DND-41 (cell line): ENCODE measurements around the gene KSR2.

ENCODE experiments used
- ATAC-seq: fragments of 200-7000 bp; cut with Tn5 transposase; 3 replicates; pipeline ENCODE4 v1.9.1; 2021; ENCODE audit warnings: low read depth; ENCODE audit not compliant: insufficient read depth
- DNase-seq: peaks from one replicate; pipeline ENCODE4 v3.0.0-alpha.2; 2020
- H2AFZ ChIP-seq: 2 replicates; pipeline ENCODE4 v1.6.0; 2012; ENCODE audit warnings: low read depth, low read length
- H3K27ac ChIP-seq: 2 replicates; pipeline ENCODE4 v1.5.1; 2012; ENCODE audit warnings: low read length, inconsistent platforms
- H3K27me3 ChIP-seq: fragments of 200-600 bp; sonication (generic); 2 replicates; pipeline ENCODE4 v1.6.0; 2012; ENCODE audit warnings: low read length, mild to moderate bottlenecking, inconsistent platforms; ENCODE audit not compliant: insufficient read depth, poor library complexity
- H3K36me3 ChIP-seq: 2 replicates; pipeline ENCODE4 v1.5.1; 2012; ENCODE audit warnings: low read length, inconsistent platforms; ENCODE audit not compliant: insufficient read depth
- H3K4me1 ChIP-seq: 2 replicates; pipeline ENCODE4 v1.5.1; 2012; ENCODE audit warnings: mild to moderate bottlenecking, low read length; ENCODE audit not compliant: insufficient read depth
- H3K4me2 ChIP-seq: 2 replicates; pipeline ENCODE4 v1.6.0; 2012; ENCODE audit warnings: mild to moderate bottlenecking, moderate library complexity, low read length, inconsistent platforms; ENCODE audit not compliant: insufficient read depth
- H3K4me3 ChIP-seq, 2 experiments: fragments of 200-600 bp in 1 of 2; shearing (Covaris generic) in 1 of 2; 2 replicates each; pipeline ENCODE4 v1.5.1; 2012 to 2016; ENCODE audit warnings: inconsistent platforms in 2 of 2, low read length in 2 of 2, mild to moderate bottlenecking in 2 of 2, low read depth in 1 of 2, moderate library complexity in 1 of 2
- H3K79me2 ChIP-seq: 2 replicates; pipeline ENCODE4 v1.6.0; 2012; ENCODE audit warnings: low read length, inconsistent platforms; ENCODE audit not compliant: insufficient read depth
- H3K9ac ChIP-seq: 2 replicates; pipeline ENCODE4 v1.6.0; 2012; ENCODE audit warnings: low read depth, mild to moderate bottlenecking, inconsistent platforms, low read length, moderate library complexity
- H3K9me3 ChIP-seq: 2 replicates; pipeline ENCODE4 v1.5.1; 2012; ENCODE audit warnings: low read length, moderate library complexity, mild to moderate bottlenecking, inconsistent platforms; ENCODE audit not compliant: insufficient read depth, severe bottlenecking
- H4K20me1 ChIP-seq: 2 replicates; pipeline ENCODE4 v1.6.0; 2012; ENCODE audit warnings: low read length; ENCODE audit not compliant: insufficient read depth
- EZH2 ChIP-seq: IDR thresholded peaks from 3 replicates; pipeline ENCODE4 v1.6.1; 2012; ENCODE audit warnings: borderline replicate concordance, low read depth, mild to moderate bottlenecking, moderate library complexity, low read length, inconsistent platforms; ENCODE audit not compliant: severe bottlenecking
- TF ChIP-seq, protein P1 (sequence below): IDR thresholded peaks from 2 replicates; pipeline ENCODE4 v1.5.1; 2012; ENCODE audit warnings: borderline replicate concordance, low read length, moderate library complexity, mild to moderate bottlenecking; ENCODE audit not compliant: poor library complexity, severe bottlenecking; ENCODE audit errors: extremely low read depth

KSR2 gene

DNA sequence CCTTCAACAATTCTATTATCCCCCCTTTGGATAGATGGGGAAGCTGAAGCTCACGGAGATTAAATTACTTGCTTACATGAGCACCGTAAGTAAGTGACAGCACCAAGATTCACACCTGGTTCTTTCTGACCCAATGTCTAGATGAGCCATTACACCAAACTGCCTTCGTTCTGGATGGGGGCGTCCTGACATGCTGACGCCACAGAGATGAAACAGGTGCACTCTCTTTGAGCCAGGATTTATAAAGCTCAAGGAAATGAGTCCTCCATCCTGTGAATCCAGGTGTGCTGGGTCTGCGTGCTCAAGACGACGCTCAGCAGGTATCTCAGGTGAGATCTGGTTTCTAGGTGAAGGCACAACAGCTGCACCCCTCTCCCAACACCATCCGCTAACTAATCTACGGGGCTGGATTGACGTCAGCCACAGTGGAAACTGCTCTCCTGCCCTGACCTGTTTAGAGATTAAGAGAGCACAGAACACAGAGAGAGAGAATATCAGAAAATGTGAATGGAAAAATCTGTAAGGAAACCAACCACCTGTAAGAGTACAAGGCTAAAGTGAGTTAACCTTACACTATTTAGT is 61.6 kb downstream of the KSR2 start:
- Histone ChIP-seq H3K27ac (no peak overlapping the region), H3K27me3 (no peaks in the 10 kb centered on the region), H3K79me2 (no peaks in the 10 kb centered on the region), H3K4me1 (no peaks in the 10 kb centered on the region), H3K36me3 (no peaks in the 10 kb centered on the region), H3K4me2 (no peak overlapping the region), H3K9ac (no peak overlapping the region), H3K4me3 (no peak overlapping the region), H2AFZ (no peak overlapping the region), H4K20me1 (no peaks in the 10 kb centered on the region), H3K9me3 (no peaks in the 10 kb centered on the region)
- no peak for TF ChIP-seq EZH2
- TF ChIP-seq, protein P1, sequence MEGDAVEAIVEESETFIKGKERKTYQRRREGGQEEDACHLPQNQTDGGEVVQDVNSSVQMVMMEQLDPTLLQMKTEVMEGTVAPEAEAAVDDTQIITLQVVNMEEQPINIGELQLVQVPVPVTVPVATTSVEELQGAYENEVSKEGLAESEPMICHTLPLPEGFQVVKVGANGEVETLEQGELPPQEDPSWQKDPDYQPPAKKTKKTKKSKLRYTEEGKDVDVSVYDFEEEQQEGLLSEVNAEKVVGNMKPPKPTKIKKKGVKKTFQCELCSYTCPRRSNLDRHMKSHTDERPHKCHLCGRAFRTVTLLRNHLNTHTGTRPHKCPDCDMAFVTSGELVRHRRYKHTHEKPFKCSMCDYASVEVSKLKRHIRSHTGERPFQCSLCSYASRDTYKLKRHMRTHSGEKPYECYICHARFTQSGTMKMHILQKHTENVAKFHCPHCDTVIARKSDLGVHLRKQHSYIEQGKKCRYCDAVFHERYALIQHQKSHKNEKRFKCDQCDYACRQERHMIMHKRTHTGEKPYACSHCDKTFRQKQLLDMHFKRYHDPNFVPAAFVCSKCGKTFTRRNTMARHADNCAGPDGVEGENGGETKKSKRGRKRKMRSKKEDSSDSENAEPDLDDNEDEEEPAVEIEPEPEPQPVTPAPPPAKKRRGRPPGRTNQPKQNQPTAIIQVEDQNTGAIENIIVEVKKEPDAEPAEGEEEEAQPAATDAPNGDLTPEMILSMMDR: no peak
- DNase-seq: no peak
- ATAC-seq: no peak

DNA sequence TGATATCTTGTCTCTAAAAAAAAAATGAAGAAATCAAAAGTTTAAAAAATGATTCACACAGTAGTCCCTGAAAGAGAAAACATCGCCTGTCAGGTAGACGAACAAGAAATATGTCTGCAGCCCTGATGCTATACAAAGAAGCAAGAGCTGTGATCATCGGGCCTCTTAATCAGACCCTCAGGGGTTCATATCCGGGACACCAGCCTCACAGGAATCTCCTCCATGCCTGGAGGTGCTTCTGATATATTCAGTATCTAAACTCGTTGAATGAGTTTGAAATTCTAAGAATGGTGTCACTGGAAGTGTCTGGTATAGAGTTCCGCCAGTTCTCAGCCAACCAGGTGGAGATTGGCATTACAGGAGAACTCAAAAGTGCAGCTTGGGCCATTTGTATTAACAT is 64.7 kb downstream of the KSR2 start:
- Histone ChIP-seq H3K27ac (no peak overlapping the region), H2AFZ (no peak overlapping the region), H3K4me2 (no peak overlapping the region), H3K4me3 (no peak overlapping the region), H3K4me1 (no peaks in the 10 kb centered on the region), H3K79me2 (no peaks in the 10 kb centered on the region), H3K27me3 (no peaks in the 10 kb centered on the region), H3K36me3 (no peaks in the 10 kb centered on the region), H3K9ac (no peak overlapping the region), H3K9me3 (no peaks in the 10 kb centered on the region), H4K20me1 (no peaks in the 10 kb centered on the region)
- DNase-seq: no peak
- ATAC-seq: no peak
- TF ChIP-seq, protein P1: no peak
- TF ChIP-seq EZH2: no peak

DNA sequence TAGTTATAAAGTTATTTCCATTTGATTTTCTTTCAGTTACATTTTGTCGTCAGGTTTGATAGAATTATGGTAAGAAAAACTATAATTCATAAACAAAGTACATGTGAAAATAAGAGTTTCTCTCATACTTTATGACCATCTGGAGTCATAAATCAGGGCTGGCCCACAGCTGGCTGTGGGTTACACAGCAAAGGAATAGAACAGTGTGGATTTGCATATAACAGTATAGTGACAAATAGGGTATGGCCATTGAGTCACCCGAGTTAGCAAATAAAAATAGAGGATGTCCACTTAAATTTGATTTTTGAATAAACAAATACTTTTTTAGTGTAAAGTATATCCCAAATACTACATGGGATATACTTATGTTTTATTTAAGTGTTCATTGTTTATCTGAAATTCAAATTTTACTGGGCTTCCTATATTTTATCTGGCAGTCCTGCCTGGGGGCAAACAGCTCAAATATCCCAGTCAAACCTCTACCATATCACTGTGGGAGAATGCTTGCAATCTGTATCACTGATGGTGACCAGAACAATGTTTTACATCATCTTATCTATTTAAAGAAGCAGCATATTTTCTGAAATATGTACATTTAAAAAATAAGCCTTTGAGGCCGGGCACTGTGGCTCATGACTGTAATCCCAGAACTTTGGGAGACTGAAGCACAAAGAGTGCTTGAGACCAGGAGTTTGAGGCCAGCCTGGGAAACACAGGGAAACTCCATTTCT is 65.5 kb downstream of the KSR2 start:
- no peaks in the 10 kb centered on the region for H3K79me2 ChIP-seq
- ATAC-seq (no peak), DNase-seq (no peak)
- no peak overlapping the region for H3K27ac ChIP-seq
- no peaks in the 10 kb centered on the region for H3K9me3 ChIP-seq
- H3K4me1 ChIP-seq: no peaks in the 10 kb centered on the region
- no peak for TF ChIP-seq EZH2
- TF ChIP-seq, protein P1: no peak
- no peaks in the 10 kb centered on the region for H3K36me3 ChIP-seq
- no peak overlapping the region for H3K9ac ChIP-seq
- H2AFZ ChIP-seq: no peak overlapping the region
- H3K4me2 ChIP-seq: no peak overlapping the region
- no peaks in the 10 kb centered on the region for H3K27me3 ChIP-seq
- no peak overlapping the region for H3K4me3 ChIP-seq
- H4K20me1 ChIP-seq: no peaks in the 10 kb centered on the region
